H7 (cell line): ENCODE measurements around the gene MINDY3. TPM values are rescaled to one million over a fixed set of nuclear protein-coding genes. Genes with fewer than 3 reads are reported as not detected.

Experiments used
- DNase-seq: peaks from one replicate; pipeline ENCODE4 v3.0.0; 2012
- H3K27me3 ChIP-seq: 2 replicates; pipeline ENCODE4 v1.6.0; 2011; ENCODE audit warnings: mild to moderate bottlenecking, low read length; ENCODE audit not compliant: control insufficient read depth, insufficient read depth
- H3K36me3 ChIP-seq: replicated peaks from 2 replicates; pipeline ENCODE4 v1.5.1; 2011; ENCODE audit warnings: low read length; ENCODE audit not compliant: control insufficient read depth, insufficient read depth
- H3K4me3 ChIP-seq: 2 replicates; pipeline ENCODE4 v1.5.1; 2011; ENCODE audit warnings: low read depth, mild to moderate bottlenecking, control low read depth, low read length, moderate library complexity; ENCODE audit not compliant: insufficient read depth
- total RNA-seq: library from RNA; depleted of rRNA; stranded (reverse); fragments of >200 nt; shearing (Covaris generic); gene quantifications from 2 replicates; pipeline ENCODE4 v1.2.3, GENCODE V29; 2014

Gene MINDY3
- total RNA-seq, 1 experiment from 2014 or later, result 11.2 TPM

GRCh38 chr10:15805395-15806058, 54.8 kb downstream of the MINDY3 start:
- Histone ChIP-seq H3K4me3 (no peak overlapping the region), H3K27me3 (no peaks in the 10 kb centered on the region)
- no peak for DNase-seq

GRCh38 chr10:15804109-15804508, 56.2 kb downstream of the MINDY3 start:
- H3K4me3 ChIP-seq, result no peak overlapping the region
- no peak for DNase-seq
- H3K36me3 ChIP-seq, result no peaks in the 10 kb centered on the region
- no peaks in the 10 kb centered on the region for H3K27me3 ChIP-seq

More at GRCh38 chr10:15805395-15806058, 54.8 kb downstream of the MINDY3 start:
- no peaks in the 10 kb centered on the region for H3K36me3 ChIP-seq

- Histone ChIP-seq H3K27me3 (no peaks in the 10 kb centered on the region), H3K4me3 (no peak overlapping the region), H3K36me3 (no peaks in the 10 kb centered on the region)
- DNase-seq, result no peak
Observed at GRCh38 chr10:15802375-15802949, 57.8 kb downstream of the MINDY3 start.

- Histone ChIP-seq H3K36me3 (no peaks in the 10 kb centered on the region), H3K4me3 (no peak overlapping the region), H3K27me3 (no peaks in the 10 kb centered on the region)
- DNase-seq, result no peak
Observed at GRCh38 chr10:15801641-15802040, 58.7 kb downstream of the MINDY3 start.

- H3K36me3 ChIP-seq, result no peaks in the 10 kb centered on the region
- no peak for DNase-seq
- H3K27me3 ChIP-seq, result no peaks in the 10 kb centered on the region
- no peak overlapping the region for H3K4me3 ChIP-seq
Observed at GRCh38 chr10:15801147-15801546, 59.2 kb downstream of the MINDY3 start.

- no peak for DNase-seq
Observed at GRCh38 chr10:15797346-15797745, 63.0 kb downstream of the MINDY3 start.

GRCh38 chr10:15796762-15797161, 63.5 kb downstream of the MINDY3 start:
- H3K4me3 ChIP-seq, result no peak overlapping the region
- no peak for DNase-seq
- no peaks in the 10 kb centered on the region for H3K36me3 ChIP-seq
- no peaks in the 10 kb centered on the region for H3K27me3 ChIP-seq

More at GRCh38 chr10:15797346-15797745, 63.0 kb downstream of the MINDY3 start:
- Histone ChIP-seq H3K27me3 (no peaks in the 10 kb centered on the region), H3K36me3 (no peaks in the 10 kb centered on the region), H3K4me3 (no peak overlapping the region)

GRCh38 chr10:15796098-15796759, 64.1 kb downstream of the MINDY3 start:
- no peak for DNase-seq
- Histone ChIP-seq H3K36me3 (no peaks in the 10 kb centered on the region), H3K4me3 (no peak overlapping the region), H3K27me3 (no peaks in the 10 kb centered on the region)

GRCh38 chr10:15795036-15795792, 65.1 kb downstream of the MINDY3 start:
- no peaks in the 10 kb centered on the region for H3K36me3 ChIP-seq
- DNase-seq, result no peak
- H3K27me3 ChIP-seq, result no peaks in the 10 kb centered on the region
- no peak overlapping the region for H3K4me3 ChIP-seq

GRCh38 chr10:15794569-15794968, 65.7 kb downstream of the MINDY3 start:
- no peak overlapping the region for H3K4me3 ChIP-seq
- H3K27me3 ChIP-seq, result no peaks in the 10 kb centered on the region
- DNase-seq, result no peak
- no peaks in the 10 kb centered on the region for H3K36me3 ChIP-seq

- Histone ChIP-seq H3K27me3 (no peaks in the 10 kb centered on the region), H3K4me3 (no peak overlapping the region), H3K36me3 (no peaks in the 10 kb centered on the region)
- DNase-seq, result no peak
Observed at GRCh38 chr10:15793664-15794063, 66.6 kb downstream of the MINDY3 start.

- Histone ChIP-seq H3K4me3 (no peak overlapping the region), H3K27me3 (no peaks in the 10 kb centered on the region), H3K36me3 (no peaks in the 10 kb centered on the region)
- DNase-seq, result no peak
Observed at GRCh38 chr10:15792777-15793176, 67.5 kb downstream of the MINDY3 start.

- Histone ChIP-seq H3K4me3 (no peak overlapping the region), H3K36me3 (no peaks in the 10 kb centered on the region)
Observed at GRCh38 chr10:15791816-15792524, 68.3 kb downstream of the MINDY3 start.

GRCh38 chr10:15789793-15790525, 70.3 kb downstream of the MINDY3 start:
- H3K36me3 ChIP-seq, result no peaks in the 10 kb centered on the region
- no peaks in the 10 kb centered on the region for H3K27me3 ChIP-seq
- no peak for DNase-seq
- H3K4me3 ChIP-seq, result no peak overlapping the region

More at GRCh38 chr10:15791816-15792524, 68.3 kb downstream of the MINDY3 start:
- H3K27me3 ChIP-seq, result no peaks in the 10 kb centered on the region
- DNase-seq, result no peak
